HEK293T (cell line): Measurements from ENCODE around the gene ATP5MG.

ENCODE experiments used
- FOXM1 ChIP-seq: fragments of 450-650 bp; IDR thresholded peaks from 2 replicates; pipeline ENCODE4 v1.6.1; 2017; ENCODE audit warnings: mild to moderate bottlenecking, borderline replicate concordance
- NFRKB ChIP-seq: fragments of 450-650 bp; IDR thresholded peaks from 2 replicates; pipeline ENCODE4 v1.6.1; 2016; ENCODE audit warnings: mild to moderate bottlenecking, moderate library complexity
- SP1 ChIP-seq: fragments of 450-650 bp; IDR thresholded peaks from 2 replicates; pipeline ENCODE4 v1.6.1; 2017
- SUZ12 ChIP-seq: fragments of 450-650 bp; IDR thresholded peaks from 2 replicates; pipeline ENCODE4 v1.6.1; 2016; ENCODE audit warnings: mild to moderate bottlenecking

GRCh38 chr11:118411530-118411929 lies 10.1 kb downstream of the ATP5MG start:
- TF ChIP-seq SP1 = no peak
- TF ChIP-seq NFRKB = no peak
- TF ChIP-seq SUZ12 = no peak
- no peak for TF ChIP-seq FOXM1
